HG02884 (cell line): ENCODE measurements around the gene OTOP3.

Source experiments
- ATAC-seq: cut with Tn5 transposase; IDR thresholded peaks from one replicate; pipeline ENCODE4 v1.9.1; 2021; ENCODE audit warnings: mild to moderate bottlenecking, moderate library complexity; ENCODE audit not compliant: unreplicated experiment

The OTOP3 gene

DNA sequence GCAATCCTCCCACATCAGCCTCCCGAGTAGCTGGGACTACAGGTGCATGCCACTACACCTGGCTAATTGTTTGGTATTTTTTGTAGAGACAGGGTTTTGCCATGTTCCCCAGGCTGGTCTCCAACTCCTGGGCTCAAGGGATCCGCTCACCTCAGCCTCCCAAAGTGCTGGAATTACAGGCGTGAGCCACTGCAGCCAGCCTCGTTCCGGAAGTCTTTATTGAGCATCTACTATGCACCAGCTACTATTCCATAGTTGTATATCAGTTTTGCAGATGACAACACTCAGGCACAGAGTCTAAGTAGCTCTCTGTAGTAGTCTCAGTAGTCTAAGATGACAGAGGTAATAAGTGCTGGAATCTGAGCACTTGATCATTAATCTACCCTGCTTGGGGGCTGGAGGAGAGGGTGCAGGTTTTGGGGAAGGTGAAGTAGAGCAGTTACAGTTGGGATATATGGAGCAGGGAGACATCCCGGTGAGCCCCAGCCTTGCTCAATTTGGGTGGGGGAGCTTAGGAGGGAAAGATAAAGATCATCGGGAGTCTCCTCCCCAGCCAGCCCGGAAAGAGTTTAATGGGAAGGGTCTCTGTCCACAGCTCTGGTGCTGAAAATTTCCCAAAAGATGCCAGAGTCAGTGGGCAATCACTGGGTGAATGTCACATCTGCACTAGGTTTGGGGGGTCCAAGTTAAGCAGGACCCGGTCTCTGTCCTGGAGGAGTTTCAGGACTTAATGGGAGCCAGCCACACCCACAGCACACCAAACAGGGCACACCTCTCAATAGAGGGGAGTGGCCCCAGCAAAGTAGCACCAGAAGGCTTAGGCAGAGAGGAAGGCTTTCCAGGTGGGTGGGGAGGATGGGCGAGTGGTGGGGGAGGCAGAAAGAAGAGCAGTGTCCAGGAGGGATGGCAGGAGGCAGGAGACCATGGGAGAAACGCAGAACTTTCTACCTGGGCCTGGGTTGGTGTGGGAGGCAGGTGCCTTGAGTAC, 1.7 kb downstream of the OTOP3 start:
- ATAC-seq: no peak

DNA sequence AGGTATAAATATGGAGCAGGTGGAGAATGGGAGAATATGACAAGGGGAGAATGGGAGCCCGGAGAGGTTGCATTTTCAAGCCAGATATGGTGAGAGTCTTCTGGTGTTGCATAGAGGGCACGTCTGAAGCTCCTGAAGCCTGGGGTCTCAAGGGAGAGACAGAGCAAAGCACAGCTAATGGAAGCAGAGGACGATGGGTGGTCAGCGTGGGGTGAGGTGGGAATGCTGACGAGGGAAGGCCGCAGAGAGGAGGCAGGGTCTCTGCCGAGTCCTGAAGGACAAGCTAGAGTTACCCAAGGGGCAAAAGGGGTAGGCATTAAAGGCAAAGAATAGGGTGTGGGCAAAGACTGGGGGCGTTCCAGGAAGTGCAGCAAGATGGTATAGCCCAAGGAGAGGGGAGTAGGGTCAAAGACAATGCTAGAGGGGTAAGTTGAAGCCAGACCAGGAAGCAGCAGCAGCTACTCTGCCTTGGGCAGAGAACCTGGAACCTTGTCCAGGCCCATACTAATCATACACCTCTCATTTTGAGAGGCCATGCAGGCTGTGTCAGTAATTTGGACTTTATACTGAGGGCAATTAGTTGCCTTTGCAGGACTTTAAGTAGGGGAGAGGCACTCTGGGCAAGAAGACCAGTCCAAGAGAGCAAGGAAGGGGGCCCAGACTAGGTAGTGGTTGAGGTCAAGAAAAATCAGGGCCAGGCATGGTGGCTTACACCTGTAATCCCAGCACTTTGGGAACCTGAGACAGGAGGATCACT, 2.7 kb downstream of the OTOP3 start:
- ATAC-seq: no peak

DNA sequence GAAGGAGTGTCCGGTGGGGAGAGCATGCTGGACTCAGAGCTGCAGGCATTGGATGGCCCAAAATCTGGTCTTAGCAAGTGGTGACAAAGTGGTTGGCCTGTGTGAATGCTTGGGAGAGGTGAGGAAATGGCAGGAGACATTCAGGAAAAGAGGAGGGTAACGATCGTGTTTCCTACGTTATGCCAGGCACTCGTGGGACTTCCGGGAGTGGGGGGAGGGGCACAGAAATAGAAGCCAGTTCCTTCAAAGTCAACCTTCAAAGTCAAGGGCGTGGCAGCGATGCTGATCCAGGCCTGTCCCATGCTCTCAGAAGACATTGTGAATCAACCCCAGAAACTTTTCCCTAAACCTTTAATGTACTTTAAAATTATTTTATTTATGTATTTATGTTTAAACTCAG, 3.8 kb downstream of the OTOP3 start:
- no peak for ATAC-seq

DNA sequence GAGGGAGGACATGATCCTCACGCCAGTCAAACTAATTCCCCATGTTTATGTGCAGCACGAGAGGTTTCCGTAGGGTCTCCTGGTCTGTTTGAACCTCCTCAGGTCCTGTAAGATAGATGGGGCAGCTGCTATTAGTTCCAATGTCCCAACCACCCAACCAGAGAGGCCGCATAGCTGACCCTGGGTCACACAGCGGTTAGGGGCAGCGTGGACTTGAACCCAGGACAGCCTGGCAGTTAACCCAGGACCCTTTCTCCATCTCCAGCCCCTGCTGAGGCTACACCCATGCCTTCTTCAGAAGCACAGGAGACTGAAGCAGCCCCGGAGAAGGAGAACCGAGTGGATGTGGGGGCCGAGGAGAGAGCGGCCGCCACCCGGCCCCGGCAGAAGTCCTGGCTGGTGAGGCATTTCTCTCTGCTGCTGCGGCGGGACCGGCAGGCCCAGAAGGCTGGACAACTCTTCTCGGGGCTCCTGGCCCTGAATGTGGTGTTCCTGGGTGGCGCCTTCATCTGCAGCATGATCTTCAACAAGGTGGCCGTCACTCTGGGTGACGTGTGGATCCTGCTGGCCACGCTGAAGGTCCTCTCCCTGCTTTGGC, 5.5 kb downstream of the OTOP3 start:
- no peak for ATAC-seq

DNA sequence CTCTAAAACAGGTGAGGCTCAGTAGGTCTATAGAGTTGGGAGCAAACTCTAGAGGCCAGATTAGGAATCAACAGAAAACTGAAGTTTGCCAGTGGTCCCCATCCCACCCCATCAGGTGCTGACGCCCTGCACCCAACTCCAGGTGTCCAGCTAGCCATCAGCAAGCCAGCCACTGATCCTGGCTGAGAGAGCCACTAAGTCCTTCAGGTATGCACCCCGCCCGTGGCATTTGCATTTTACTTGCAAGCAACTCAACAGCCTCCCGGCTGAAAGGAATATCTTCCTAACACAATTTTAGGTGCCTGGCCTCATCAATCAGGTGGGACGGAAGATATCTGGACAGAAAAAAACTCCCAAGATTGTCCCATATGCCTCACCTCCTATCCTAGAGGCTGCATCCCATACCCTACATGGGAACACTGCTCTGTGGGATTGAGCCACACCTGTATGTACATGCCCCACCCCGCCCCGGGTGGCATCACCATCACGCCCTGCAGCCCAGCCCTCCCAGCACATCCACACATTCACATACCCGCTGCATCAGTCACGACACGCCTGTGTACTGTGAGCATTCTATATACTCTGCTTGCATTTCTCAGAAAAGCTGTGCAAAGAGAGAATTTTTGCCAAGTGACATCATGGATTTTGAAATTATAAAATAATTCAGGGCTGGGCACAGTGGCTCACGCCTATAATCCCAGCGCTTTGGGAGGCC, 8.3 kb downstream of the OTOP3 start:
- no peak for ATAC-seq

DNA sequence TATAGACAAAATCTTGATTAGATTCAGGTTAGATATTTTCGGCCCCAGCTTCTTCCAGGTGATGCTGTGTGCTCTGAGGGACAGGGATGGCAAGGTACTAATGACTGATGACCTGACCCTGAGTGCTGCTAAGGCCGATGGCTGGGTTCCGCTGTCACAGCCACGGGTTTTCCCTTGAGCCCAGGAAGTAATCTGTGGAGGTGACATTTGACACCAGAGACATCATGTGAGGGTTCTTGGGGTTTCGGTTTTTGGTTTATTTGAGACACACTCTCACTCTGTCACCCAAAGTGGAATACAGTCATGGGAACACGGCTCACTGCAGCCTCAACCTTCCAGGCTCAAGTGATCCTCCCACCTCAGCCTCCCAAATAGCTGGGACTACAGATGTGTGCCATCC, 9.8 kb downstream of the OTOP3 start:
- no peak for ATAC-seq

DNA sequence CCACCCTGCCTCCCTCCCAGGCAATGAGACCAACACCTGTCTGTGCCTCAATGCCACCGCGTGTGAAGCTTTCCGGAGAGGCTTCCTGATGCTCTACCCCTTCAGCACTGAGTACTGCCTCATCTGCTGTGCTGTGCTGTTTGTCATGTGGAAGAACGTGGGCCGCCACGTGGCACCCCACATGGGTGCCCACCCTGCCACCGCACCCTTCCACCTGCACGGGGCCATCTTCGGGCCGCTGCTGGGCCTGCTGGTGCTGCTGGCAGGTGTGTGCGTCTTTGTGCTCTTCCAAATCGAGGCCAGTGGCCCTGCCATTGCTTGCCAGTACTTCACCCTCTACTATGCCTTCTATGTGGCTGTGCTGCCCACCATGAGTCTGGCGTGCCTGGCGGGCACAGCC, 10.9 kb downstream of the OTOP3 start:
- no peak for ATAC-seq

DNA sequence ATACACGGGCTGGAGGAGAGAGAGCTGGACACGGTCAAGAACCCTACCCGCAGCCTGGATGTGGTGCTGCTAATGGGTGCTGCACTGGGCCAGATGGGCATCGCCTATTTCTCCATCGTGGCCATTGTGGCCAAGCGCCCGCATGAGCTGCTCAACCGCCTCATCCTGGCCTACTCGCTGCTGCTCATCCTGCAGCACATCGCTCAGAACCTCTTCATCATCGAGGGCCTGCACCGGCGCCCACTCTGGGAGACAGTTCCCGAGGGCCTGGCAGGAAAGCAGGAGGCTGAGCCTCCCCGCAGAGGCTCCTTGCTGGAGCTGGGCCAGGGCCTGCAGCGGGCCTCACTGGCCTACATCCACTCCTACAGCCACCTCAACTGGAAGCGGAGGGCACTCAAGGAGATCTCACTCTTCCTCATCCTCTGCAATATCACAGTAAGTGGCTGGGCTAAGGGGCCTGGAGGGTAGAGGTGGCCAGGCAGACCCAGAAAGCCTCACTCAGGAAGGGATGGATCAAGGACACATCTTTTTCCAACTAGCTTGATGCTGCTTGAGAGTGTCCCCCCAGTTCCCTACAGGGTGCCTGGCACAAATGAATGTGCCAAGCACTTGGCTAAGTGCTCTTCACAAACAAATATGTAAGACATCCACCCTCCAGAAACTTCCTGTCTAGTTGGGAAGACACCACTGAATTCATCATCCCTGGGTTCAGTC, 11.5 kb downstream of the OTOP3 start:
- no peak for ATAC-seq

DNA sequence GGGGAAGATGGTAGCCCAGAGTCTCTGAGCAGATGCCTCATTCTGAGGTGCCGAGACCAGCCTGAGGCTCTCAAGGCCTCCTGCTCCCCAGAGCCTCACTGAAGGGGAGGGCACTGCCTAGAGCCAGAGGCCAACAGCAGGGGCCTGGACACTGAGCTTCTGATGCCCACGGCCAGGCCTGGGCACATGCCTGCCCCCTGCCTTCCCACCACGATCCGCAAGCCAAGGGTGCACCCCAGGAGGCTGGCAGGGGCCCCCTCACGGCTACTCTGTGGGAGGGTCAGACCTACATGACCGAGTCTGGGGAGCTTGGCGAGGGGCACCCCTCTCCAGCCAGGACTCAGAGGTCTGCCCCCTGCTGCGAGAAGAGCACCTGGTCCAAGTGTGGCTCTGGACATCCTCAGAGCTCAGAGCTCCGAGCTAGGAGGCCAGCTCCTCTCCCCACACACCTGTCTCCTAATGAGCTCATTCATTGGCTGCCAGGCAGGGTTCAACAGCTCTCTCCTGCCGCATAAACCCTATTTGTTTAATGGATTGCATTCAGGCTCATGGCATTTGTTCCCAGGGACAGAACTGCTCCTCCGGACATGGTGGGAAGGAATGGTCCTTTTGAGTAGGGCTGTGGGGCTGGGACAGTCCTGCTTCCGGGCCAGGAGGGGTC, 13.9 kb downstream of the OTOP3 start:
- no peak for ATAC-seq

DNA sequence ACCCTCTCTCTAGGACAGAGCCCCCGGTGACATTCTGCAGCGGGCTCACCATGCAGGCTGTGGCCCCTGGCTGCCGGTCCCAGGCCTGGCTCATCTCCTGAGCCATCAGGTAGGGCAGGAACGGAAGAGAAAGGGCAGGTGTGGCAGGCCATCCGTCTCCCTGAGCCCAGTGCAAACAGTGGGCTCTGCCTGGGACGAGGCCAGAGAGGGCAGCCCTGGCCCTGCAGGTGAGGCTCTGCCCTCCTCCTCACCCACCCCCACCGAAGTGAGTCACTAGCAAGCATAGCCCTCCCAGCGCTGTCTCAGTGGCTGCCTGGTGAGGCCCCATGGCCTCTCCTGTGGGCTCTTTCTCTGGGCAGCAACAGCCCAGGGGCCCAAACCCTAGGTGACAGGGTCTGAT, 14.5 kb downstream of the OTOP3 start:
- no peak for ATAC-seq

DNA sequence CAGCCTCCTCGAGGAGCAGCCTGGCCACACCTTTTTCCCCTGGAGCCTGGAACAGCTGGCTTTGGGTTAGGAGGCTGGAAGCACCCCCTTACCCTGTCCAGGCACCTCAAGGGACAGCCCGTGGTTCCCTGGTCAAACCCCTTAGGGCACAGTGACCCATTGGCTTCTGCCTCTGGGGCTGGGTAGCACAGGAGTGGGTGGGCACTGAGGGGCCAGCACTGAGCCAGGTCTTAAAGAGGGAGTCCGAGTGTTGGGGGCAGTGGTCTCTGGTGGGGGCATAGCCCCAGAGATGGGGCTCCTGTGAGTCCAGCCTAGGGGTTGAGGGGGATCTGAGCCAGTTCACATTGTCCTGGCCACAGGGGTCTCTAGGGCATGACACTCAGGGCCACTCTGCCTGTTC, 15.4 kb downstream of the OTOP3 start:
- ATAC-seq: no peak

DNA sequence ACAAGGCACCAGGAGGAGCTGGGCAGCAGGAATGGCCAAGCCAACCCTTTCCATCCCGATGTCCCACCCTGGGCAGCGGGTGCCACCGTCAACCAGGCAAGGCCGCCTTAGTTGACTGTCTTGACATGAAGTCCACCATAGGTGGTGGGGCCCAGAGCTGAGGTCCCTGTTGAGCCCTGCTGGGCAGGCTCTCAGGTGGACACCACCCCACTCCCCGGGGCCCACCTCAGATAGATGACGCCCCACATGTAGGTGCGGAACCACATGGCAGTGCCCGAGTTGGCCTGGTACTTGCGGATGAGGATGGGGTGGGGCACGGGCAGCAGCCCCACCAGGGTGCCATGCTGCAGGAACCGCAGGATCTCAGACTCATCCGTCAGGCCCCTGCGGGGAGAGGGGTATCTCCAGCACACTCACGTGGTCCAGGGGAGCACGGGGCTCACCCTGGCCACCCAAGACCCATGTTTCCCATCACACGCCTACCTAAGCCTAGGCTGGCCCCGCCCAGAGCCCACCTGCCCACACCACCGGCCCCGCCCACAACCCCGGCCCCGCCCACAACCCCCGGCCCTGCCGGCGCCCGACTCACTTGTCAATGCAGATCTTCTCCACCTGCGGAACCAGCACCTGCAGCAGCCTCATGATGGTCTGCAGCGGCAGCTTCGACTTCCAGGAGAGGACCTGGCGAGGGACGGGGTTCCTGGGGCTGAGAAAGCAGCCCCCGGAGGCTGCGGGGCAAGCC, 16.2 kb downstream of the OTOP3 start:
- ATAC-seq: no peak

DNA sequence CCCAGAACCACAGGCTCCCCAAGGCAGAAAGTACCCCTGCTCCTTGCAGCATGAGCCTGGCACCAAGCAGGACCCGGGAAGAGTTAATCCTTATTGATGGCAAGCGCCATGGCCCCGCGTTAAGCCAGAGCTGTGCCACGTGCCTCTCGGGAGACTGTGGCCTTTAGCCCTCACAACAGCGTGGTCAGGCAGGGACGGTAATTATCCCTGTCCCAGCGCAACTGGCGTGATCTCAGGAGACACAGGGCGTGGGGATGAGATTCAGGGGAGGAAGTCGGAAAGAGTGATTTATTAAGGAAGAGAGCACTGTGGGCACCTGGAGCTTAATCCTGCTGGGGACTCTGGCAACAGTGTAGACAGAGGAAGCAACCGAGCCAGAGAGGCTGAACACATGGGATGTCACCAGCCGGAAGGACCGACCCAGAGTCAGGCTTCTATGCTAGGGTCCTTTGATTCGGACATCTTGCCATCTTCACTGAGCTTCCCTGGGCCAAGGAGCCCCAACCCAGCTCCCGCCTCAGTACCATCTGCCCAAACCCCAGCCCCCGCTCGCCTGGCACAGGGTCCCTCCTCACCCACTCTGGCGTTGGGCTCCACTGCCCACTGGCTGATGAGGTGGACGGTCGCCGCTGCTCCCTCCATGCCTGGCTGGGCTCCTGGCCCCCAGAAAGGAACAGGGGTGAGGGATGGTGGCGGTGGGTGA, 16.9 kb downstream of the OTOP3 start:
- ATAC-seq: no peak

DNA sequence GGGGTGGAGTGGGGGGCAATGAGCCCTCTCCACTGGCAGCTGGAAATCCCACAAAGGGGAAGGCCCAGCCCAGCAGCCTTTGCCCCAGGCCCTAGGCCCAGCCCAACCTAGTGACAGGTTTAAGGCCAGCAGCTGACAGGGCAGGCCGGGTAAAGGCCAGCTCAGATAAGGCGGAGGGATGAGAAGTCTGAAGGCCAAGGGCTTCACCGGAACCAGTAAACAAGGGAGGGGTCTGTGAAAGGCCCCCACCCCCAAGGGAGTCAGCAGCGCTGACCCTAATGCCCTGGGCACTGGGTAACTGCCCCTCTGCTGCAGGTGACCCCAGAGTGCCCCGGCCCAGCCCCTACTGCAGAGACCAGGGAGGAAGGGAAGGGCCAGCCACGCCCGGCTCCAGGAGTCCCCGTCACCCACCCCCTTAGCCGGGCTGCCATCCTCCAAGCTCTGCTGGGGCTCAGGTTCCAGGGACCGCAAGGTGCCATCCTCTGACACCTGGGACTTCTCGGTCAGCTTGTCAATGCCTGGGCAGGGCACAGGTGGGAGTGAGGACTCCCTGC, 17.5 kb downstream of the OTOP3 start:
- ATAC-seq: no peak

DNA sequence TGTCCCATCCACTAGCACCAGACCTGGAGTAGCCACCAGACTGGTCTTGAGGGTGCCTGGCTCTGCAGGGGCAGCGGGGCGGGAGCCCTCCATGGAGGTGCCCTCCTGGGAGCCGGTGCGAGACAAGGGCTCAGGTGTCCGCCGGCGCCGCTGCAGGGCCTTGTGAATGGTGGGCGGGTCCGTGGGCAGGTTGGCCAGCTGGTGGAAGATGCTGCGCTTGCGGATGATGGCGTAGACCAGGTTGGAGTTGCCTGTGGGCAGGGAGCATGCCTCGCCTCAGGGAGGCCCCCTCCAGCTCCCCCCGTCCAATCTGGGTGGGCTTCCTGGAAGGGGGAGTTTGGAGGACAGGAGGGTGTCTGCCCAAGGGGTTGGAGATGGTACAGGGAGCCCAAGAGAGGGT, 18.4 kb downstream of the OTOP3 start:
- ATAC-seq: no peak

DNA sequence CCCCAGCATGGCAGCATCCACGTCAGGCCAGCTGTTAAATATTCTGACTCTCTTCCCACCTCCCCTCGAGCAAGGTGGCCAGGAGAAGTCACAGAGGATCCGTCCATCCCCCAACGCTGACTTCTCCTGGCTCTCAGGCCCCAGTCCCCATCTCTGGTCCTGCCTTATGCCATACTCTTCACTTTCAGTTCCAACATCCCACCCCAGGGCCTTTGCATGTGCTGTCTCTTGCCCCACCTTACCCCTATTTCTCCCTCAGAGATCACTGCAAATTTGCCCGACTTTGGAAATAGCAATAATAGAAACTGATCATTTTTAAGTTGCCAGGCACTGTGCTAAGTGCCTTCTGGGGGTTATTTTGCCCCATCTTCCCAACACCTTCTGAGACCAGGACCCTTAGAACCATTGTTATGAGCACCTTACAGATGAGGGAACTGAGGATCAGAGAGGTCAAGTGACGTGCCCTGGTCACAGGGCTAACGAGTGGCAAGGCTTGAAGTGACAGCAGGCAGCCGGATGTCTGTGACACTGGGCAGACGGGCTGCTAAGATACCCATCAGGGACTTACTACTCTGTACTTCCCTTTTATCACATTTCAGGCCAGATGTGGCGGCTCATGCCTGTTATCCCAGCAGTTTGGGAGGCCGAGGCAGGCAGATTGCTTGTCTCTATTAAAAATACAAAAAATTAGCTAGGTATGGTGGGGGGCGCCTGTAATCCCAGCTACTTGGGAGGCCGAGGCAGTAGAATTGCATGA, 19.1 kb downstream of the OTOP3 start:
- no peak for ATAC-seq

DNA sequence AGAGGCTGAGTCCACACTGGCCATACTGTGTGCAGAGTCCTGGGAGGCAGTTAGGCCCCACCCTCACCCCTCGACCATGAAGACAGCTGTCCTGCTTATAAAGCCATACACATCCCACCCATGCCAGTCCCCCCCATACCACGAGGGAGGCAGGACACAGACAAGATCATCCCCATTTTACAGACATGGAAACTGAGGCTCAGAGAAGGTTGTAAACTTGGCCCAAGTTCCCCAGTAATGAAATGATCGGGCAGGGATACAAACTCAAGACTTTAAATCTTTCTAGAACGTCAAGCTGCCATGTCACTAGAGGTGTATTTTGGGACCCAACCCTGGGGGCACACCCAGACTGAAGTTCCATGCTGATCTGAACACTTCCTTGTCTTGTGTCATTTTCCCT, 20.4 kb downstream of the OTOP3 start:
- ATAC-seq: no peak
